Femur (tissue), 1 donor: ENCODE data around the gene PEX26.
"Not testable (repeated sequence)": the region's sequence is repeated elsewhere in the genome, so short reads cannot be mapped to it uniquely, and the experiment has no call there.

ENCODE experiments used
- DNase-seq: peaks from one replicate; pipeline ENCODE4 v3.0.0-alpha.2; 2017

Gene PEX26

DNA sequence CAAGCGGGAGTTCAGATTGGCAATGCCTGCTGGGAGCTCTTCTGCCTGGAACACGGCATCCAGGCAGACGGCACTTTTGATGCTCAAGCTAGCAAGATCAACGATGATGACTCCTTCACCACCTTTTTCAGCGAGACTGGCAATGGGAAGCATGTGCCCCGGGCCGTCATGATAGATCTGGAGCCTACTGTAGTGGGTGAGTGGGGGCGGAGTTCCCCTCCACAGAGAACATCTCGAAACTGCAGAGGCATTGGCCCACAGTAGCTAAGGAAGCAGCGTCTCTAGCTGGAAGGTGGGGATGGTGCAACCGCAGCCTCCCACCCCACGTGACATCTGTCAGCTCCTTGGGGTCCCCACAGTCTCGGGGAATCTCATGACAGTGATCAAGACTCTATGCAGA is 43.7 kb downstream of the PEX26 start:
- no peak for DNase-seq

DNA sequence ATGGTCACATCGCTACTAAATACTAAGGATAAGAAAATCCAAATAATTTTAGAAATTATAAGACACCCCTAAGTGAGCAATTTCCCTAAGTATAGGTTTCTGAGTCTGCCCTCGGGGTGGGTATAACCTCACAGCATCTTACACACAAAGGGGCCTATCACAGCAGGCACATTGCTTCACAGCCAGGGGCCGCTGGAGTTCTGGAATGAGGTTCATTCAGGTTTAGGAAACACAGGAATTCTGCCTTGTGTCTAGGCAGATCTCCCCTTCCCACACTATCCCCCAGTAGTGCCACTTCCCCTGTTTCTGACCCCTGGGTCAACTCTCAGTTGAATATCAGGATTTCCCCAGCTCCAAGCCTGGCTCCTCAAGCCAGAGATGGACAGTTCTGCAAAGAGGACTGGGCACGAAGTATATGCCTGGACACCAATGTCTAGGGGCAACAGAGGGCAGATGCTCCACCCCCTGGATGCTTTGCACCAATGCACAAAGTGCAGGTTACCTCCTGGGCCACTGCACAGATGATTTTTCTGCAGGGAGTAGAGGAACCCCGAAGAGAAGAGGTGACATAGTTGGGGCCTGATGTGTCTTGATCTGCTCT is 44.3 kb downstream of the PEX26 start:
- DNase-seq: no peak

DNA sequence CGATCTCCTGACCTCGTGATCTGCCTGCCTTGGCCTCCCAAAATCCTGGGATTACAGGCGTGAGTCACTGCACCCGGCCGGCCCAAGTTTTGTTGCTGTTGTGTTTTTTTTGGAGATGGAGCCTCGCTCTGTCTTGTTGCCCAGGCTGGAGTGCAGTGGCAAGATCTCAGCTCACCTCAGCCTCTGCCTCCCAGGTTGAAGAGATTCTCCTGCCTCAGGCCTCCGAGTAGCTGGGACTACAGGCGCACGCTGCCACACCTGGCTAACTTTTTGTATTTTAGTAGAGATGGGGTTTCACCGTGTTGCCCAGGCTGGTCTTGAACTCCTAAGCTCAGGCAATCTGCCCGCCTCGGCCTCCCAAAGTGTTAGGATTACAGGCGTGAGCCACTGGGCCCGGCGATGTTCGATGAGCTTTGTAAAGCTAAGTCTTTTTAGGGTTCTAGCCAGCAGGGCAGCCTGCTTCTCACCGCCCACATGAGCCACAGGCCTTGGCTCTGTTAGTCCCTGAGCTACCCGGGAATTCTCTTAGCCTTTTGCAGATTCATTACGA is 45.8 kb downstream of the PEX26 start:
- not testable (repeated sequence) for DNase-seq

DNA sequence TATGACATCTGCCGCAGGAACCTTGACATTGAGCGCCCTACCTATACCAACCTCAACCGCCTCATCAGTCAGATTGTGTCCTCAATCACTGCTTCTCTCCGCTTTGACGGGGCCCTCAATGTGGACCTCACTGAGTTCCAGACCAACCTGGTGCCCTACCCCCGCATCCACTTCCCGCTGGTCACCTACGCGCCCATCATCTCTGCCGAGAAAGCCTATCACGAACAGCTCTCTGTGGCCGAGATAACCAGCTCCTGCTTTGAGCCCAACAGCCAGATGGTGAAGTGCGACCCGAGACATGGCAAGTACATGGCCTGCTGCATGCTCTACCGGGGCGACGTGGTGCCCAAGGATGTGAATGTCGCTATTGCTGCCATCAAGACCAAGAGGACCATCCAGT is 48.8 kb downstream of the PEX26 start:
- no peak for DNase-seq

DNA sequence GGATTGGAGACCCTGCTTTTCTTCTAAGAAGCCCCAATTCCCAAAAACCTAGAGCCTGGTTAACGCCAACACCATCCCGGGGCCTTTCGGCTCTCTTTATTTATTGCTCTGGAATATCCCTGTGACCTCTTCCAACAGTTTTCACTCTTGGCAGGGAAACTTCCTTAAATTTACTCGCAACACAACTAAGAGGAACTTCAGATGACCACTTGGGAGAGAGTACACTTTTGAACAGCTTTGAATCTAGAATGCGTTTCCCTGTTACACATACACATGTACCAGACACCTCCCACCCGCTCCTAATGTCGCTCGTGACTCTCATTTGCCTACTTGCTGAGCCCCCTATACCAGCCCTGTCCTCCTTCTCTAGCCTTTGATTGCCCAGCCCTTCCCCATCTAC is 52.2 kb downstream of the PEX26 start:
- no peak for DNase-seq

DNA sequence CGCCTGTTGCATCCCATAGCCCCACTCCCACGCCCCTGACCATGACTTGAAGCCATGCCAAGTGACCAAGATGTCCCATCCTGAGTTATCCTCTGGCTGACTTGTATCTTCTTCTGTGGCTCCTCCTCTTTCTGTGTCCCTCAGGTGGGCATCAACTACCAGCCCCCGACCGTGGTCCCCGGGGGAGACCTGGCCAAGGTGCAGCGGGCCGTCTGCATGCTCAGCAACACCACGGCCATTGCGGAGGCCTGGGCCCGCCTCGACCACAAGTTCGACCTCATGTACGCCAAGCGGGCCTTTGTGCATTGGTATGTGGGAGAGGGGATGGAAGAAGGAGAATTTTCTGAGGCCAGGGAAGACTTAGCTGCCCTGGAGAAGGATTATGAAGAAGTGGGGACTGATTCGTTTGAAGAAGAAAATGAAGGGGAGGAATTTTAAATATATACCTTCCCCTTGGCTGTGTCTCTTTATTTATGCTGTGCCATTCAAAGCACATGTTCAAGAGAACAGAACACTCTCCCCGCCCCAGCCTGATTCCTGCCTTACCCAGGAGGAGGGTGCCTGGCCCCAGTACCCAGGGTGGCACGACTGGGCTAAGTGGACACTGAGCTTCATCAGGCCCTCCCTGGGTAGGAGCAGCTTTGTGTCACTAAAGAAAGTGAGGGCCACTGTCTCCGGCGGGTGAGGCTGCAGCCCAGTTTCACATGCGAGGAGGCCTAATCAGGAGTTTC is 53.1 kb downstream of the PEX26 start:
- no peak for DNase-seq

DNA sequence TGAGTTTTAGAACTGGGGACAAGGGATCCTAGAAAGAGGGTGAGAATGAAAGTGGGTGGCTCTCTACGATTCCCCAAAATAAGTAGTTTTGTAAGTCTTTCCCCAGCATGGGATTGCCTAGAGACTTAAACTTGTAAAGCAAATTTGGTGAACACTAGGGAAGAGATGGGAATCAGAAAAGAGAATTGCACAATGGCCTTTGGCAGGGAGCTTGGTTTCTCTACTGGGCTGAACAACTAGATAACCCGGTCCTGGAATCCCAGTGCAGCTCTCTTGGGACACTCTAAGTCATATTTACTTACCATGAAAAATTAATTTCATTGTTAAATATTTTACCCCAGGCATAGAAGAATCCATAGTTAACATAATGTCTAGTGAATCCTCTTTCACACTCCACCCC is 55.7 kb downstream of the PEX26 start:
- DNase-seq: no peak

DNA sequence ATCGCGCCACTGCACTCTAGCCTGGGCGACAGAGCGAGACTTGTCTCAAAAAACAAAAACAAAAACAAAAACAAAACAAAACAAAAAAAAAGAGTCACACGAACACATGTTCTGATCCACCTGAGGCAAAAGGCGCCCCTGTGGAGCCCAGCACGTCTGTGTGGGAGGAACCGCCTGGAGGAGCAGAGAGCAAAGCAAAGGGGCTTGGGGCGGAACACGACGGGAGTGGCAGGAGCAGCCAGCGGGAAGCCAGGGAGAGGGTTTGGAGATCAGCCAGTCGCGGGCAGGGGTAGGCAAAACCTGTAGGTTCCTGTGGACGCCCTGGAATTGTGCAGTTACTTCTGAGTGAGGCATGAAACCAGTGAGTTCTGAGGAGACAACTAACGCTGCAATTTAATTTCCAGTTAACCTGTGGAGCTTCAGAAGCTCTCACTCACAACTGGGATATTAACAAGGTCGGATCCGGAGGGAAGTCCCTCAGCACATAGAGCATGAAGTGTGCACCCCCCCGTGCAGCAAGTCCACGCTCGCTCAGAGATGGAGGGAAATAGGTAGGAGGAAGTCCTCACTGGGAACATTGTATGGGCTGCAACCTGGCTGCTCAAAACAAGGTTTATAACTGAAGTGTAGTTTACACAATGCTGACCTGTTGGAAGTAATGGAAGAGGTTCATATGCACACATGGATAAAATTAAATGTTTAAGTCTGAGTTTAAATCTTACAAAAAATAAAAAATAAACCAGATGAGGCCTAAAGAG is 59.0 kb downstream of the PEX26 start:
- DNase-seq: no peak

DNA sequence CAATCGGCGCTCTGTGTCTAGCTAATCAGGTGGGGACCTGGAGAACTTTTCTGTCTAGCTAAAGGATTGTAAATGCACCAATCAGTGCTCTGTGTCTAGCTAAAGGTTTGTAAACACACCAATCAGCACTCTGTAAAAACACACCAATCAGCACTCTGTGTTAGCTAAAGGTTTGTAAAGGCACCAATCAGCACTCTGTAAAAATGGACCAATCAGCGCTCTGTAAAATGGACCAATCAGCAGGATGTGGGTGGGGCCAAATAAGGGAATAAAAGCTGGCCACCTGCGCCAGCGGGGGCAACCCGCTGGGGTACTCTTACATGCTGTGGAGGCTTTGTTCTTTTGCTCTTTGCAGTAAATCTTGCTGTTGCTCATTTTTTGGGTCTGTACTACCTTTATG is 63.2 kb downstream of the PEX26 start:
- not testable (repeated sequence) for DNase-seq

DNA sequence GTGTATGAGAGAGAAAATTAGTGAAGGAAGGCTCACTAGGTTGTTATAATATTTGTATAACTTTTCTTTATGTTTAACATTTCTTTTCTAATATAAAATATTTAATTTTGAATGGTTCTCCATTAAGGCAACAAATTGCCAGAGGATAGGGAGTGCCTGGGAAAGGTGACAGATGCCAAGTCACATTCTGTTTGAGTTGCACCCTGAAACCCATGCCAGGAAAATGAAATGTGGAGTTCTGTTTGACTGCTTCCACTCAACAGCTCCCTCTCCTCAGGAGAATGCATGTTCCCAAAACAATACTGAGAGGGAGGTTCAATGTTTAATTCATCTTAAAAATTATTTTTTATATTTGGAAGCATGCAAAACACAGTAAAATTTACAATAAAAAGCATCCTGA is 66.3 kb downstream of the PEX26 start:
- no peak for DNase-seq

DNA sequence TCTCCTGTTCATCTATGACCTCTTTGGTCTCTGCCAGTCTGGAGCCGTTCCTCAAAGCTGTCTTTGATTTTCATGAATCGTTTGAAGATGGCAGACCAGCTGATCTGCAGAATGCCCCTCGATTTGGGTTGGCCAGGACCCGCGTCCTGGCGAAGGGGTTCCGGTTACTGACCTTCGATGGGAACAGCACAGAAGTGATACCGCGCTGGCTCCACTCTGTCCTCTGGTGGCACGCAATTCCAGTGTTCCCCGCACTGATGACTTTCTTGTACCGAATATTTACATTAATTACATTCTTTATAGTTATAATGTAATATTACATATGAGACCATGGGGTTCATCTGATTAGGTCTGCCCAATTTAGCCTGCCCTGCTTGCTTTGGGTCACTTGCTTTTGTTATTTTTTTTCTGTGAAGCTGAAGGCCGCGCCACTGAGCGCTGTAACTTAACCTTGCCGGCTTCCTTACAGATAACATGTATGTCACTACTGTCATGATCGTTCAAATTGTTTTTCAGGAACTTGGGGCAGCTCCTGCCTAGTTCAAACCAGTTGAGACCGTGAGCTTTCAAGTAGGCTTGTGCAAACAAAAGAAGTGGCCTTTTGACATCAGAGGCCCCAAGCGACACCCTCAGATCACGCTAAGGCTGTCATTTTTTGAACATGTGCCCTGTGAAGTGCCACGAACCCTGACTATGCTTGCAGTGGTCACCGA is 68.0 kb downstream of the PEX26 start:
- no peak for DNase-seq

DNA sequence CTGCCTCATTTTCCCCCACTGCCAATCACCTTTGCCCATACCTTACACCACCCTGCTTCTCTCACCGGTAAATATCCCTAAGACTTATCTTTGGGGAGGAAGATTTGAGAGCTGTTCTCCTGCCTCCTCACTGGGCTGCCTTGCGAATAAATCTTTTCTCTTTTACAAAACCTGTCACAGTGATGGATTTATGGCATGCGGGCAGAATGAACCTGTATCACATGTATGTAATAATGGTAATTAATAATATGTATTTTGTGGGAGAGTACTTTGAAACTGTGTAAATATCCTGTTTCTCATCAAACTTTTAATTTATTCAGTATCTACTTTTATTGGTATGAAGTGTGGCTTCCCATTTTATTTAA is 68.6 kb downstream of the PEX26 start:
- DNase-seq: no peak

DNA sequence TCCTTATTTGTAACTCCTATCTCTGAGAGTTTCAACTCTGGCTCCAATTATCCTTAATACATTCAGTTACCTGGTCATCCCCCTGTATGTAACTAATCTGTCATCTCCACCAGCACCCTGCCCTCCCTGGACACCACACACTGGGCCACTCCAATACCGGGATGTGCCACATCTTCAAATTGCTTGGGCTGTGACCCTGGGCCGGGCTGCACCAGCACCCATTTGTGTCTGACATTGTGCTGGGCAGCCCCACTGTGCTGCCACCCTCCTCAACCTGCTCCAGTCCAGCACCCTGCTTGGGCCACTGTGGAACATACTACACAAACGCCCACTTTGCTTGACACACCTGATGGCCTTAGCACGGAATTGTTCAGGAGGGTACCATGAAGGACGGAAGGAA is 70.0 kb downstream of the PEX26 start:
- DNase-seq: no peak

DNA sequence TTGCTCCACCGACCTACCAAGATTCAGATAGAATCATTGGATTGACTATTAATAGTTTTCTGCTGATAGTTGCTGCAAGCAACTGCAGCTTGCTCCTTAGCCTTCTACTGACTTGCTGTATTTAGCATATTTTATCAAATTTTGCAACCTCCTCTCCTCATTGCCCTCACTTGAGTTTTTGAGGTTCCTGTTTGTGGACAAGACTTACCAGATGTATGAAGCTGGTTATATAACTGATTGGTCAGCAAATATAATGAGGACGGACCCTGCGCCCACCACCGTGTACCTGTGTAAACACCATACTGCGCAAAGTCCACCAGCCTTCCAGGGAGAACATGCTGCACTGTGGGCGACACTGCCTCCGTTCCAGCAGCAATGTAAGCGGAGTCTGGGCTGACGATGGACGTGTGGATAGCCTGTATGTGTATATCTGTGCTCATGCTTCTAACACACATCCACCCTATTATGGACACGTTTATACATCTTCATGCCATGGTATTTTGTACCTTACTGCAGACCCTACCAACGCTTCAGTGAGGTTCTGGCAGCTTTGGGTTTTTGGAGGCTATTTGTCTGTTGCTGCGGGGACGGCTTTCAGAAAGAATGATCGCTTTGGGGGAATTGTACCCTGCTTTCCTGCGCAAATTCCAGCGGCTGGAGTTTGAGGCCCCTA is 70.6 kb downstream of the PEX26 start:
- DNase-seq: no peak

DNA sequence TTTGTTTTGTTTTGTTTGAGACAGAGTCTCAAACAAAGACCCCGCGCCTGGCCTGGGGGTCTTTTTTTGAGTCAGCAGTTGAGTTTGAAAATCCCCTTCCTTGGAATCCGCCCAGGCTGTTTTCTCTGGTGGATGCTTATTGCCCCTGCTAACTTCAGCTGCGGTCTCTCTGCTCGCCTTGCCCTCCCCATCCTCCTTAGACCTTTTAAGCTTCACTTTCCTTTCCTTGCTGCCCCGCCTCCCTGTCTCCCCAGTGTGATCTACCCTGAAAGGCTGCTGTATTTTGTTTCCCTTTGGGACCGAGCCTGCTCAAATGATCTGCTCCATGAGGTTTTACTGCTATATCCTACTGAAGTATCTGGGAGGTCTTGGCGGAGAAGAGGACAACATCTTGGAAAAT is 74.7 kb downstream of the PEX26 start:
- no peak for DNase-seq

DNA sequence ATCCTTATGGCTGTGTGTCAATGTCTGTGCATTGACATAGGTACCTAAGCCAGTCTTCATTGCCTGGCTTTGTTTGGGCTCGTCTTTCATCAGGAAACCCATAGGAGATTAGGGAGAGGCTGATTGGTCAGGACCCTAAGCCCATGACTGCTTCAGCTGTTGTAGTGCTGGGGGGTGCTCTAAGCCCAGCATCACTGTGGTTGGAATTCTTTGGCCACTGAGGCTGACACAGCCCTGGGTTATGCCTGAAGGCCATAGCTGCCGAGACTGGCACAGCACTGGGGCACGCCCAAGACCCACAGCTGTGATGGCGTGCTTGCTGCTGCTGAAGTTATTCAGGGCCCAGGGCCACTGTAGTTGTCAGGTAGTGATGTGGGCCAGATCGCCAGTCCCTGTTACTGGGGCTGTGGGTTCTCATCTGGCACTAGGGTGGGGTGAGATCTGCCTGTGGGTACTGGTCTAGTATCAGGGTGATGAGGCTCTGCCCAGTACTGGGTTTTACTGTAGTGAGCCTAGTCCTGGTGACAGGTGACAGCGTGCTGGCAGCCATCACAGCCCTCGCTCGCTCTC is 77.1 kb downstream of the PEX26 start:
- no peak for DNase-seq
